ENCODE data around the gene TBC1D22B.
"Not testable (repeated sequence)": the region's sequence is repeated elsewhere in the genome, so short reads cannot be mapped to it uniquely, and the experiment has no call there.

TBC1D22B gene

GRCh38 chr6:37321516-37322415 lies 64.2 kb downstream of the TBC1D22B start:
- no peak for DNase-seq (ENCODE audit: low spot score)

- no peak for DNase-seq (ENCODE audit: low spot score)
These were observed 66.0 kb downstream of the TBC1D22B start for GRCh38 chr6:37323580-37323979.

- DNase-seq (ENCODE audit: low spot score) = peak; percentile 25
These were observed 66.8 kb downstream of the TBC1D22B start for GRCh38 chr6:37324131-37325033.

- DNase-seq (ENCODE audit: low spot score) = not testable (repeated sequence)
These were observed 72.8 kb downstream of the TBC1D22B start for GRCh38 chr6:37330345-37330744.

- no peak for DNase-seq (ENCODE audit: low spot score)
These were observed 73.5 kb downstream of the TBC1D22B start for GRCh38 chr6:37331047-37331446.

GRCh38 chr6:37332894-37333293 lies 75.3 kb downstream of the TBC1D22B start:
- no peak for DNase-seq (ENCODE audit: low spot score)

GRCh38 chr6:37334047-37334446 lies 76.5 kb downstream of the TBC1D22B start:
- no peak for DNase-seq (ENCODE audit: low spot score)

GRCh38 chr6:37338317-37338716 lies 80.7 kb downstream of the TBC1D22B start:
- DNase-seq (ENCODE audit: low spot score) = not testable (repeated sequence)

- no peak for DNase-seq (ENCODE audit: low spot score)
These were observed 81.2 kb downstream of the TBC1D22B start for GRCh38 chr6:37338745-37339255.

- no peak for DNase-seq (ENCODE audit: low spot score)
These were observed 82.4 kb downstream of the TBC1D22B start for GRCh38 chr6:37339741-37340638.

- DNase-seq (ENCODE audit: low spot score) = no peak
These were observed 83.0 kb downstream of the TBC1D22B start for GRCh38 chr6:37340639-37340943.

GRCh38 chr6:37343248-37343647 lies 85.7 kb downstream of the TBC1D22B start:
- DNase-seq (ENCODE audit: low spot score) = no peak

GRCh38 chr6:37344308-37344707 lies 86.7 kb downstream of the TBC1D22B start:
- no peak for DNase-seq (ENCODE audit: low spot score)

- DNase-seq (ENCODE audit: low spot score) = not testable (repeated sequence)
These were observed 88.2 kb downstream of the TBC1D22B start for GRCh38 chr6:37345804-37346203.

- no peak for DNase-seq (ENCODE audit: low spot score)
These were observed 89.6 kb downstream of the TBC1D22B start for GRCh38 chr6:37347177-37347576.

- DNase-seq (ENCODE audit: low spot score) = no peak
These were observed 90.1 kb downstream of the TBC1D22B start for GRCh38 chr6:37347670-37348111.

GRCh38 chr6:37351027-37351426 lies 93.5 kb downstream of the TBC1D22B start:
- no peak for DNase-seq (ENCODE audit: low spot score)

- DNase-seq (ENCODE audit: low spot score) = no peak
These were observed 94.8 kb downstream of the TBC1D22B start for GRCh38 chr6:37352384-37352783.

GRCh38 chr6:37353761-37354525 lies 96.4 kb downstream of the TBC1D22B start, which contains the start of gene RNF8:
Gene RNF8, plus strand, starts transcription at chr6:37353983. Its CDS starts 182 bp downstream, at chr6:37354165.
- peak; percentile 81 for DNase-seq (ENCODE audit: low spot score)

- DNase-seq (ENCODE audit: low spot score) = peak; percentile 31
These were observed 97.2 kb downstream of the TBC1D22B start for GRCh38 chr6:37354526-37355384.

All from SW480 (cell line).